Islet of Langerhans (tissue), 1 donor: ENCODE measurements around the gene DUSP3.
"Not testable (repeated sequence)": the region's sequence is repeated elsewhere in the genome, so short reads cannot be mapped to it uniquely, and the experiment has no call there.

Experiments used
- FAIRE-seq: peaks from one replicate; lab custom pipeline; 2011; peaks lifted over from hg19 to GRCh38; lab: Jason Lieb, UNC

The DUSP3 gene

GRCh38 chr17:43800736-43801135 lies 22.0 kb upstream of the DUSP3 start:
- FAIRE-seq: no peak

DNA sequence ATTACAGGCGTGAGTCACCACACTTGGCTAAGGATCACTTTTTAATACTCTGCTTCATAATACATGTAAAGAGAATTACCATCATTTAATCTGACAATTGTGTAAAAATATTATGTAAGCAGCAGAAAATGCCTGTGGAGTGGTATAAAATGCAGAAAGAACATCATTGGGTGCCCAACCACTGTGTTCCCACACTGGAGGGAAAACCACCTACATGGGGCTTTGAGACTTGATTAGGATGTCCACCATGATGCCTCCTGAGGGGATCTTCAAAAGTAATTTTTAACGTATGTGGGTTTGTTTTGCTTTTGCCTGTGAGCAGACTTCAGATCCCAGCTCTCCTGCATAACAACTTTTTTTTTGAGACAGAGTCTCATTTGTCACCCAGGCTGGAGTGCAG lies 20.3 kb upstream of the DUSP3 start:
- no peak for FAIRE-seq

DNA sequence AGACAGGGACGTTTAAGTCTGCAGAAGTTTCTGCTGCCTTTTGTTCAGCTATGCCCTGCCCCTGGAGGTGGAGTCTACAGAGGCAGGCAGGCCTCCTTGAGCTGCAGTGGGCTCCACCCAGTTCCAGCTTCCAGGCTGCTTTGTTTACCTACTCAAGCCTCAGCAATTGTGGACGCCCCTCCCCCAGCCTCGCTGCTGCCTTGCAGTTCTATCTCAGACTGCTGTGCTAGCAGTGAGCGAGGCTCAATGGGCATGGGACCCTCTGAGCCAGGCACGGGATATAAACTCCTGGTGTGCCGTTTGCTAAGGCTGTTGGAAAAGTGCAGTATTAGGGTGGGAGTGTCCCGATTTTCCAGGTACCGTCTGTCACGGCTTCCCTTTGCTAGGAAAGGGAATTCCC lies 19.2 kb upstream of the DUSP3 start:
- FAIRE-seq: not testable (repeated sequence)

GRCh38 chr17:43792668-43793067 lies 13.9 kb upstream of the DUSP3 start:
- not testable (repeated sequence) for FAIRE-seq

DNA sequence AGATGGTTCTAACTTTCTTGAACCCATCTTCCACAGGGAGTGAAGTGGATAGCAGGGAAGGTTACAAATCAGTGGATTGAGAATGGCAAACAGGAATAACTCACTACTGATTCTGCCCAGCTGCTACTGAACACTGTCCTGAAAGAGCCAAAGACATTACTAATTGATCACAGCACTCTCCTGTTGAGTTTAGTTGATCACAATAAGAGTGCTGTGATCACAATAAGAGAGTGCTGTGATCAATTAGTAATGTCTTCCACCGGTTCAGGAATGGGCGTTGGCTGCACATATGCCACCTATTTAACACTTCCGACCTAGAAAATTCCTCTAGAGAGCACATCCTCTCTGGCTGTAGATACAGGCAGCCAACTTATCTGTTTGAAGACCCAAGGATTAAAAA lies 12.8 kb upstream of the DUSP3 start:
- no peak for FAIRE-seq

DNA sequence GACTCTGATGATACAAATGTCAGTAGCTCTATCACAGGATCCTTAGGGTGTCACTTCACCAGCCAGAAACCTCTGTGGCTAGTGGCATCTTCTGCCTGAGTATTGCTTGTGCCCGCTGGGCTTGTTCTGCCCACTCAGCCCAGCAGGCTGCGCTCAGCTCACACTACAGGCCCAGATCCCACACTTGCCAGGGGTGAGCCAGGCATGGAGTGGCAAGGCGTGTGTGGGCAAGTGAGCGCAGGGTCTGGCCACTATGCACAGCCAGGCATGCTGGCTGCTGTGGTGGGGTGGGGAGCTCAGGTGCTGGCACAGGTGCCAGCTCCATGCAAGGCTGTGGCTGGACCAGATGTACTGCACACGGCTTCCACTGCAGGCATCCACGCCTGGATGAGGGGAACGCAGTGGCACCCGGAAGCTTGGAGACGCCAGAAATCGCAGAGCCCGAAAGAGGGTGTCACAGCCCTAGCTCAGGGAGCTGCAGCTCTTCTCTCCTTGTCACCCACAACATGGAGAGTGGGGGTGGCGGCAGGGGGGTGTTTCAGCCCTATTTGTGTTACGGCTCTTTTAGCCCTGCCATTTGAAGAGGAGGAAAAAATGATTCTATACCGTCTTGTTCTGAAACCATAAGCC lies 11.6 kb upstream of the DUSP3 start:
- no peak for FAIRE-seq

DNA sequence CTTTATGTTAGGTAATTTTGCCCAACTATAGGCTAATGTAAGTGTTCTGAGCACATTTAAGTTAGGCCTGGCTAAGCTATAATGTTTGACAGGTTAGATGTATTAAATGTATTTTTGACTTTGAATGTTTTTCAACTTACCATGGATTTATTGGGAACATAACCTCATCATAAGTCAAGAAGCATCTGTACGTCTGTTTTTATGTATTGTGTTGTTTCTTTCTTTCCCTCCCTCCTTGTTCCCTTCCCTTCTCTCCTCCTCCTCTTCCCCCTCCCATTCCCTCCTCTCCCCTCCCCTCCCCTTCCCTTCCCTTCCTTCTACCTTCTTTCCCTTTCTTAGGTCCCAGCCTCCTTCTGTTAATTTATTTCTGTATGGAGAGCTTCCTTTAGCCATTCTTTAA lies 10.7 kb upstream of the DUSP3 start:
- FAIRE-seq: no peak

DNA sequence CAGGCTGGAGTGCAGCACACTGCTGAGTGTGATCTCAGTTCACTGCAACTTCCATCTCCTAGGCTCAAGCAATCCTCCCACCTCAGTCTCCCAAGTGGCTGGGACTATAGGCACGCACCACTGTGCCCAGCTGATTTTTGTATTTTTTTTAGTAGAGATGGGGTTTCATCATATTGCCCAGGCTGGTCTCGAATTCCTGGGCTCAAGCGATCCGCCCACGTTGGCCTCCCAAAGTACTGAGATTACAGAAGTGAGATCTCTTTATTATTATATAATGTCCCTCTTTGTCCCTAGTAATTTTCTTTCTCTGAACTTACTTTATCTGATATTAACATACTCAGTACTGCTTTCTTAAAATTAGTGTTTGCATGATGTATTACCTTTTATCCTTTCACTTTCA lies 9.8 kb upstream of the DUSP3 start:
- FAIRE-seq: no peak

GRCh38 chr17:43787728-43788127 lies 9.0 kb upstream of the DUSP3 start:
- no peak for FAIRE-seq

GRCh38 chr17:43784628-43785101 lies 5.9 kb upstream of the DUSP3 start:
- no peak for FAIRE-seq

DNA sequence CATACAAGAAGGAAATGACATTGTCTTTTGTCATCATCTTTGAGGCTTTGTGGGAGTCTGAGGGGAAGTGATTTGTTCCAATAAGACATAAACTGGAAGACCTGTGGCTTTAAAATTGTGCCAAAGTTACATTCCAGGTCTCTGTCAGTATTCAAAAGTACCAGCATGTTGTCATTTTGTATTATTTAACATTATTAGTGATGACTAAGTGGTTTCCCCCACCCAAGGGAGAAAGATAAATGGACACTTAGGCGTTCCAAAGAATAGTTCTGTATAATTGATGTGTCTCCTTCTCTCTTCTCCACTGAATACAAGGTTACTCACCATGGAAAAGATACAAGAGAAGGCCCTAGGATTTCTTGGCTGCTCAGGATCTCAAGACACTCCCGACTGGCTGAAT lies 5.3 kb upstream of the DUSP3 start:
- no peak for FAIRE-seq

DNA sequence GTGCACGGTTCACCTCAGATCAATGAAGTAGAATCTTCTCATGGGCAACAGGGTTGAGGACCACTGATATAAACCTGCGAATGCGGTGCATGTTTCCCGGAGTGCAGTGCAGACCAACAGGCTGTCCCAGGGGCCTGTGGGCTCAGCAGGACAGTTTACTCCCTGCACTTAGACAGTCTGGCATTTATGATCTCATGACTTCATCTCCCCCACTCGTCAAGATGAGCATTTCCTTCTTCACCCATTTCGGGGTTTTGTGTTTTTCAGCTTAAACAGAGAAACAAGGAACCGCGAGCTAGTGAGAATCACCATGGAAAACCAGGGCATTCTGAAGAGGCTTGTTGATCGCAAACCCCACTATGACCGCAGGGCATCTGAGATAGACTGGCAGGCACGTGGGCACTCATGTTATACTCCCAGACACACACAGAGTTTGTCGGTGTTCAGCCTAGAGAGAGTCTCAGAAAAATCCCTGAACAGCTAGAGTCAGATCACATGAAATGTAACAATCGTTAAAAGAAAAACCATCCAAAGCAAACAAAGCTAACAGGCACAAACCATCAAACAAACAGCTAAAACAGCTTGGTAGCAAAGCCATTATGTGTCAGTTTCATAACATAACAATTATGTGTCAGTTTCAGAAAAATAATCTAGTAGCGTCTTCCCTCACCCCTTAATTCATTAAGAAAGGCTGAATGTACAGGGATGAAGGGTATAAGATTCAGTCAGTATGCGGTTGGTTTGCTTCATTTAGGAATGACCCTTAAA lies 4.3 kb upstream of the DUSP3 start:
- no peak for FAIRE-seq

- FAIRE-seq: no peak
These were observed 1.4 kb upstream of the DUSP3 start, which contains the start of gene CFAP97D1 for GRCh38 chr17:43780135-43780534. TSS of gene CFAP97D1 (plus strand) at chr17:43780435. CDS start at chr17:43780463, 28 bp downstream.

DNA sequence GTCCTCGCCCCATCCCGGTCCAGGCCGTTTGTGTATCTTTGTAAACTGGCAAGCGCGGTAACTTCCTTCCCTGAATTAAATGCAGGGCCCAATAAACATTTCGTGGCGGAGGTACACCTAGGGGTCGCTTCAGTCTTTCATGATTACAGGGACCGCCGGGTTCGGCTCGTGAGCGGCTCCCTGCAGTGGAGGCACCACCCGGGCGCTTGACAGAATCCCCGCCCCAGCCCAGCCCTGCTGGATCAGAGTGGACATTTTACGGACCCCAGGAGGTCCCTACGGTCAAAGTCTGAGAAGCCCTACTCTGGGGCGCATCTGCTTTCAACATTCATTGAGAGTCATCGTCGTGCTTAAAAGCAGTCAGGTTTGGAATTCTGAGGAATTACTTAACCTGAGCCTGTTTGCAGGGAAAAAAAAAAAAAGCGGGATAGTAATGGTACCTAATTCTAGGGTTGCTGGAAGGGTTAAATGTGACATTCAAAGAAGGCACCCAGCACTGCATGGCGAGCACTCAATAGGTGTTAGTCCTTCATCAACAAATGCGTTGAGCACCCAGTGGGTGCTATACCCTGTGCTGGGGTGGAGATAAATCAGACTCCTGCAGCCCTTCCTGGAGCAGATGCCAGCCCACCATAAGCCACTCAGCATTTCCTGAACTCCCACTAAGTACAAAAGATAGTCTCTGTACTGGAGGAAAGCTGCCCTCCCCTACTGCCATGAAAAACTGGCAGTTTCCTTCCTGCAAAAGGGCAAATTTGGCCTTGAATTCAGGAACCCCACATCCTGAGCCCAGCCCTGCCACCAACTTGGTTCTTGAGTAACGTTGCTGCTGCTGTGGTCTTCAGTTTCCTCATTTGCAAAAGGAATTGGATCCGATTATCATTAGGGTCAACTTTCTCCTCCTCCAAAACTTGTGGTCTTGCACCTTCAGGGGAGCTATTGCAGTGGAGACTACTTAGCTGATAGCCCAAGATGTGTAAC lies 658 bp upstream of the DUSP3 start:
- FAIRE-seq: no peak

GRCh38 chr17:43774304-43775250 lies 4.2 kb downstream of the DUSP3 start:
- FAIRE-seq: no peak

DNA sequence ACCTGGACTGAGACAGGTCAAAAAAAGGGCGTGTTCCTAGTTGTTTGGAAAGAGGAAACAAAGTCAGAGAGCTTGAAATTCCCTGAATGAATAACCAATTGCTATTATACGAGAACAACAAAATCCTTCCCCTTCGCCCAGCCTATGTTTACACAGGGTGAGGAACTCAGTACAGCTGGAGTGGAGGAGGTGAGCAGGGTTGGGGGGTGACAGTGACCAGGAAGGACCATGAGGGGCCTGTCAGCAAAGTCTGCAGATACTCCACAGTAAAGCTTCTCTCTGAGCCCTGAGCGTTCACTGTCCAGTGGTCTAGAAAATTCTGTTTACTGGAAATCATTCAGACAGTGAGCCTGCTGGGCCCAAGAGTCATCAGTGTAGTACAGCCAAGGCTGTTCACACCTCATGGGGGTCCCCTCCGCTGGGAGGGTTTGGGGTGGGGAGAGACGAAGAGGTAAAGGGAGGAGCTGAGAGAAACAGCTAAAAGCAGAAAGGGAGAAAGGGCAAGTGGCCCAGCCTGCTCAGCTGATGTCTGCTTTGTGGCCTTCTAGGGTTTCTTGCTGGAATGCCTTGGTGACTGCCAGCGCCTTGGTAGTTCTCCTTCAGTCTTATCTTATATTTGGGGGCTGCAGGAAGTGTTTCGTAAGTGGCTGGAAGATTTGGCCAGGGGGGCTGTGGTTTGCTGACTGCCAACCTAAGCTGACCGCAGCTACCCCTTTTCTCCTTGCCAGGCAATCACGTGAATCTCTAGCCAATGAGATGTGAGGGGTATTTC lies 5.7 kb downstream of the DUSP3 start:
- no peak for FAIRE-seq

DNA sequence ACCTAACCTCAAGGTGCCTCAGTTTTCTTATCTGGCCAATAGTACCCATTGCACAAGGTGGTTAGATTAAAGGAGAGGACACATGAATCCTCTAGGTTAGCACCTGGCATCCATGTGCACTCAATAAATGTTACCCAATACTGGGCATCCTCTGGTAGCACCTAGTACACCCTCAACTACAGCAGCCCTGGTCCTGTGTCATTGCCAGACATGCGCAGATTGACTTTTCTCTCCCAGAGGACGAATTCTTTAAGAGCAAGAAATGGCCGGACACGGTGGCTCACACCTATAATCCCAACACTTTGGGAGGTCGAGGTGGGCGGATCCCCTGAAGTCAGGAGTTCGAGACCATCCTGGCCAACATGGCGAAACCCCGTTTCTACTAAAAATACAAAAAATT lies 7.3 kb downstream of the DUSP3 start:
- no peak for FAIRE-seq

DNA sequence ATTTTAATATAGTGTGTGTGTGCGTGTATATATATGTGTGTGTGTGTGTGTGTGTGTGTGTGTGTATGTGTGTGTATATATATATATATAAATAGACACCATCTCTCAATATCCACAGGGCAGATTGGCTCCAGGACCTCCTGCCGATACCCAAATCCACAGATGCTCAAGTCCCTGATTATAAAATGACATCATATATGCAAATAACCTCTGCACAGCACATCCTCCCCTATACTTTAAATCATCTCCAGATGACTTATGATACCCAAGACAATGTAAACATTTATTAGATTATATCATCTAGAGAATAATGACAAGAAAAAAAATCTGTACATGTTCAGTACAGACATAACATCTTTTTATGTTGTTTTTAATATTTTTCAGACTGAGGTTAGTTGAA lies 7.8 kb downstream of the DUSP3 start:
- no peak for FAIRE-seq

DNA sequence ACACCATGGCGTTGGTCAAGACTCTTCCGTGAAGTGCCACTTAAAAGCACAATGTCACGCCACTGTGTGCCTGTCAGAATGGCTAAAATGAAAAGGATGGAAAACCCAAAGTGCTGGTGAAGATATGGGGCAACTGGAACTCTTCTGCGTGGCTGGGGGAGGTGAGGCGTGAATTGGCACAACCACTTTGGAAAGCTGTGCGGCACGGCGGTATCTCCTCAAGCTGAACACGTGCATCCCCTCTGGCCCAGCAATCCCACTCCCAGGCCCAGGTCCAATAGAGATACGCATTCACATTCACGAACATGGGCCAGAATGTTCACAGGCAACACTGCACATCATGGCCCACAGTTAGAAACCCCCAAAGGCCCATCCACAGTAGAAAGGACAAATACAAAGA lies 8.9 kb downstream of the DUSP3 start:
- FAIRE-seq: no peak

DNA sequence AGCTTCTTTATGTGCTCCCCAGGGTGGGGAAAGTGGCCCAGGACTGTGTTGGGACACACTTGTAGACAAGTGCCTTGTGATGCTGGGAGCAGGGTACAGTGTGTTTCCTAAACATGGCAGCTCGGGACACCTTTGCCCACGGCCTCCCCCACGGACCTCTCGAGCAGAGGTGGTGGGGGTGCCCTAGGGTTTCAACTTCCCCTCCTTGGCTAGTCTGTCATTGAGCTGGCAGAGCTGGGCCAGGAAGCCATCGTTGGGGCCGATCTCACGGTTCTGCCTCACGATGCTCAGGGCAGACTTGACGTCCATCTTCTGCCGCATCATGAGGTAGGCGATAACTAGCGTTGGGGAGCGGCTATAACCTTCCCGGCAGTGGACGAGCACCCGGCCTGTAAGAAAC lies 9.4 kb downstream of the DUSP3 start:
- no peak for FAIRE-seq

- FAIRE-seq: no peak
These were observed 9.8 kb downstream of the DUSP3 start for GRCh38 chr17:43768943-43769342.
